GM12891 (cell line): ENCODE results near the gene SLC8A1.

Experiments used
- DNase-seq: peaks from one replicate; pipeline ENCODE4 v3.0.0; 2011; ENCODE audit warnings: low spot score; ENCODE audit not compliant: insufficient read length
- FAIRE-seq: peaks from 2 replicates; lab custom pipeline; 2011; peaks lifted over from hg19 to GRCh38; lab: Jason Lieb, UNC
- PAX5 ChIP-seq: IDR thresholded peaks from 2 replicates; pipeline ENCODE4 v1.6.1; 2011; ENCODE audit warnings: low read length, moderate library complexity, mild to moderate bottlenecking; ENCODE audit not compliant: insufficient read depth, severe bottlenecking
- POLR2A ChIP-seq: IDR thresholded peaks from 2 replicates; pipeline ENCODE4 v1.6.1; 2011; ENCODE audit warnings: low read depth, low read length, control low read depth
- POLR2AphosphoS5 ChIP-seq: IDR thresholded peaks from 2 replicates; pipeline ENCODE4 v1.6.1; 2011; ENCODE audit warnings: low read depth, low read length, control low read depth
- POU2F2 ChIP-seq: IDR thresholded peaks from 2 replicates; pipeline ENCODE4 v1.6.1; 2011; ENCODE audit warnings: low read depth, mild to moderate bottlenecking, control low read depth, low read length, moderate library complexity
- SPI1 ChIP-seq: IDR thresholded peaks from 2 replicates; pipeline ENCODE4 v1.6.1; 2011; ENCODE audit warnings: low read depth, low read length, control low read depth
- TAF1 ChIP-seq: IDR thresholded peaks from 2 replicates; pipeline ENCODE4 v1.6.1; 2011; ENCODE audit warnings: low read depth, low read length, control low read depth

SLC8A1 gene

GRCh38 chr2:40352041-40352702 is 99.7 kb downstream of the SLC8A1 start:
- TF ChIP-seq TAF1 (no peak), POLR2A (no peak), POLR2AphosphoS5 (no peak)
- no peak for DNase-seq
- FAIRE-seq = no peak

- no peak for DNase-seq
- no peak for FAIRE-seq
- TF ChIP-seq TAF1 = no peak
- TF ChIP-seq POU2F2 = no peak
- TF ChIP-seq SPI1 = no peak
- TF ChIP-seq POLR2A = no peak
- no peak for TF ChIP-seq PAX5
- TF ChIP-seq POLR2AphosphoS5 = no peak
Measured at GRCh38 chr2:40348665-40349064, 103.2 kb downstream of the SLC8A1 start.

- TF ChIP-seq POLR2AphosphoS5 (no peak), SPI1 (no peak), PAX5 (no peak), POLR2A (no peak), POU2F2 (no peak)
- FAIRE-seq (no peak), DNase-seq (no peak)
Measured at GRCh38 chr2:40348038-40348437, 103.9 kb downstream of the SLC8A1 start.

GRCh38 chr2:40346535-40347354 is 105.1 kb downstream of the SLC8A1 start:
- no peak for FAIRE-seq
- no peak for DNase-seq
- TF ChIP-seq SPI1 (no peak), TAF1 (no peak), POU2F2 (no peak), POLR2AphosphoS5 (no peak), PAX5 (no peak), POLR2A (no peak)

GRCh38 chr2:40344364-40344763 is 107.5 kb downstream of the SLC8A1 start:
- no peak for DNase-seq
- FAIRE-seq = no peak
- TF ChIP-seq SPI1 (no peak), TAF1 (no peak), POLR2AphosphoS5 (no peak), PAX5 (no peak), POU2F2 (no peak), POLR2A (no peak)

GRCh38 chr2:40343902-40344301 is 108.0 kb downstream of the SLC8A1 start:
- TF ChIP-seq POLR2AphosphoS5 = no peak
- no peak for DNase-seq
- no peak for FAIRE-seq

- no peak for TF ChIP-seq POU2F2
- TF ChIP-seq POLR2A = no peak
- no peak for TF ChIP-seq SPI1
- TF ChIP-seq POLR2AphosphoS5 = no peak
- TF ChIP-seq PAX5 = no peak
- no peak for TF ChIP-seq TAF1
- FAIRE-seq (no peak), DNase-seq (no peak)
Measured at GRCh38 chr2:40341198-40341597, 110.7 kb downstream of the SLC8A1 start.

GRCh38 chr2:40339026-40339425 is 112.9 kb downstream of the SLC8A1 start:
- DNase-seq (no peak), FAIRE-seq (no peak)
- TF ChIP-seq PAX5 = no peak
- no peak for TF ChIP-seq POLR2A

GRCh38 chr2:40332191-40332826 is 119.6 kb downstream of the SLC8A1 start:
- no peak for FAIRE-seq
- TF ChIP-seq TAF1 (no peak), POU2F2 (no peak), POLR2AphosphoS5 (no peak), PAX5 (no peak), POLR2A (no peak), SPI1 (no peak)
- DNase-seq = no peak

GRCh38 chr2:40330096-40330495 is 121.8 kb downstream of the SLC8A1 start:
- DNase-seq (no peak), FAIRE-seq (no peak)
- no peak for TF ChIP-seq POU2F2
- TF ChIP-seq POLR2AphosphoS5 = no peak
- TF ChIP-seq SPI1 = no peak
- TF ChIP-seq TAF1 = no peak
- no peak for TF ChIP-seq POLR2A
- no peak for TF ChIP-seq PAX5
